Astrocyte of the cerebellum (primary cell): ENCODE results near the gene IL4I1.

Experiments used
- DNase-seq: peaks from one replicate; pipeline ENCODE4 v3.0.0-alpha.2; 2011; ENCODE audit warnings: low read depth
- H3K4me3 ChIP-seq: 2 replicates; pipeline ENCODE4 v1.5.1; 2011; ENCODE audit warnings: mild to moderate bottlenecking, low read depth, low read length, moderate library complexity
- in situ Hi-C: cut with HindIII; loops from 2 replicates; pipeline ENCODE4 v1.10.0; 2017; ENCODE audit warnings: low sequenced_read_pairs
- TF ChIP-seq, protein P1 (sequence below): IDR thresholded peaks from 2 replicates; pipeline ENCODE4 v1.5.1; 2012; ENCODE audit warnings: low read length, low read depth, moderate library complexity, mild to moderate bottlenecking; ENCODE audit errors: missing control alignments

IL4I1 gene

DNA sequence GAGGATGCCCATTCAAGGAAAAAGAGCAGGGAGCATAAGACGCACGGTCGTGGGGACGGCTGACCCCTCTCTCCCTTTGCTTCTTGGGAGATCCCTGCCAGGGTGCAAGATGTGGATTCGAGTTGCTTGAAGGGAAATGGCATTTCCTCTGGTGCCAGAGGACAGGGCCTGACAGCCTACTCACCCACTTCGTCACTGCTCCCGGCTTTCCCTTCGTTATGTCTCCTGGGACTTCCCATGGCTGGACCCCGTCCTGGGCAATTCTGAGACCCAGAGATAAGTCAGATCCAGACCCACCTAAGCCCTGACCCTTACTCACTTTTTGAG is 18.0 kb downstream of the IL4I1 start:
- TF ChIP-seq, protein P1, sequence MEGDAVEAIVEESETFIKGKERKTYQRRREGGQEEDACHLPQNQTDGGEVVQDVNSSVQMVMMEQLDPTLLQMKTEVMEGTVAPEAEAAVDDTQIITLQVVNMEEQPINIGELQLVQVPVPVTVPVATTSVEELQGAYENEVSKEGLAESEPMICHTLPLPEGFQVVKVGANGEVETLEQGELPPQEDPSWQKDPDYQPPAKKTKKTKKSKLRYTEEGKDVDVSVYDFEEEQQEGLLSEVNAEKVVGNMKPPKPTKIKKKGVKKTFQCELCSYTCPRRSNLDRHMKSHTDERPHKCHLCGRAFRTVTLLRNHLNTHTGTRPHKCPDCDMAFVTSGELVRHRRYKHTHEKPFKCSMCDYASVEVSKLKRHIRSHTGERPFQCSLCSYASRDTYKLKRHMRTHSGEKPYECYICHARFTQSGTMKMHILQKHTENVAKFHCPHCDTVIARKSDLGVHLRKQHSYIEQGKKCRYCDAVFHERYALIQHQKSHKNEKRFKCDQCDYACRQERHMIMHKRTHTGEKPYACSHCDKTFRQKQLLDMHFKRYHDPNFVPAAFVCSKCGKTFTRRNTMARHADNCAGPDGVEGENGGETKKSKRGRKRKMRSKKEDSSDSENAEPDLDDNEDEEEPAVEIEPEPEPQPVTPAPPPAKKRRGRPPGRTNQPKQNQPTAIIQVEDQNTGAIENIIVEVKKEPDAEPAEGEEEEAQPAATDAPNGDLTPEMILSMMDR = no peak
- no peak for DNase-seq
- H3K4me3 ChIP-seq = peak overlapping the region; percentile 73
- in situ Hi-C loops = no loop called here

DNA sequence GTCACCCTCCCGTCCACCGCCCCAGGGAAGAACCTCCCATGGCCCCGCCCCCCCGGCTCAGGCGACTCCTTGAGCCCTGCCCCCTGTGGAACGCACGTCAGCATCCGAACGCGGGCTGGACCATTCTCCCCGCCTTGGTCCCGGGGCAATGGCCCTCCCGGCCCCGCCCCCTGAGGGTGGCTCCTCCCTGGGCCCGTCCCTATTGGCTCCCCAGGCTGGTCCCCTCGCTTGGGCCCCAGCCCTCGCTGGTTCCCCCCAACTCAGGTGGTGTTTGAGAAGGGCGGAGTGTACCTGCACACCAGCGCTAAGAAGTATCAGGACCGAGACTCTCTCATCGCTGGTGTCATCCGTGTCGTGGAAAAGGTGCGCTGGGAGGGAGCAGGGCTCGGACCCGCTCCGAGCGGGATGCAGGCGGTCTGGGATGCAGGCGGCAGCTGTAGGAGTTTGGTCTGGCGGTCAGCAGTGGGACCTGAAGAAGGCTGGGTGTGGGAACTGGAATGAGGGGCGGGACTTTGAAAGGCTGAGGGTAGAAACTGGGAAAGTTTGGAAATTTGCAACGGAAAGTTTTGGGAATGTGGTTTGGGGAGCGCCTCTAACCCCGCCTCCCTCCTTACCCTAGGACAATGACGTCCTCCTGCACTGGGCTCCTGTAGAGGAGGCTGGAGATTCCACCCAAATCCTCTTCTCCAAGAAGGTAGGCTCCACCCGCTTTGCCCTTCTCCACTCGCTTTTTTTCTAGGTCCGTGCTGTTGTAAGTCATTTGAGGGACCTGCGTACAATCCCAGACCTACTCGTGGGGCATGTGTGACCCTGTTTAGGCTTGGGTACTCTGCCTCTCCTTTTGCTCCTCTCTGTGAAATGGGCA is 18.6 kb downstream of the IL4I1 start:
- in situ Hi-C loops = no loop called here
- peak; percentile 94 for DNase-seq
- TF ChIP-seq, protein P1 = no peak
- peak overlapping the region; percentile 73 for H3K4me3 ChIP-seq

DNA sequence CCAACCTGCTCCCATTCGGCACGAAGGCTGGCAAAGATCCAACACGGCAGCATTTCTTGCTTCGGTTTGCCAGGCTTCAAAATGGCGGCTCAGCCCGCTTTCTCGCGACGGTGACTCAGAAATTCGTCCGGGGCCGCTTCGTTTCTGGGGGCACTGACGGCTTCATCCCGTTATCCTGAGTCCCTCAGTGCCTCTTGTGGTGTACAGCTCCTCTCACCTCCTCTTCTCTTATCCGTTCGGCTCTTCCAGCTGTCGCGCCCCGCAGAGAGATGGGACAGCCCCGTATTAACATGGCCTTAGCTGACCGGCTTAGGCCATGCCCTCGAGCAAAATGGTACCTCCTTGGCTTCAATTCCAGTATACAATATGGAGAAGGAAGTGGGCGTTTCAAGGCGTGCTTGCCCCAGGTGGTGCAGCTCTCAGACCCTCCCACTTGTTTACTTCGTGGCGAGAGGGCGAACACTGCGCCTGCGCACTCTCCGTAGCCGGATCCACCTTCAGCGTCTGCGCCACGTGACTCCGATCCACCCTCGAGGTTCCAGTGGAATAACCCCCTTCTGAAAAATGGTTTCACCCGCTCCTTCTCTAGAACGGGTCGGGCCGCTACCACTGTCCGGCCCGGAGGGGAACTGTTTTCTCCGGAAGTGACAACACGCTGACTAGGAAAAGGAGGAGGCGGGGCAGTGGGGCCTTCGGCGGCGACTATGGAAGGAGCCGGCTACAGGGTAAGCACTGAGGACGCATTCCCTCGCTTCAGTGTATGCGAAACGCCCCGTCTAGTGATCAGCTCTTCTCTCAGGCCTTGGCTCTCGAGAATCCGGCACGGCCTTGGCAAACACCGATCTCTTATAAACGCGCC is 19.4 kb downstream of the IL4I1 start, which contains the start of the genes AKT1S1 and TBC1D17:
TSS of gene AKT1S1 (minus strand) at position 336 of the 859 bp plus-strand sequence. CDS start 4,060 bp downstream, outside the sequence.
TSS of gene TBC1D17 (plus strand) at position 683 of the 859 bp plus-strand sequence. CDS start at position 705, 22 bp downstream.
- in situ Hi-C loops = no loop called here
- DNase-seq = peak; percentile 100
- TF ChIP-seq, protein P1 = no peak
- peak within 1 kb of the TSS; percentile 73 for H3K4me3 ChIP-seq

DNA sequence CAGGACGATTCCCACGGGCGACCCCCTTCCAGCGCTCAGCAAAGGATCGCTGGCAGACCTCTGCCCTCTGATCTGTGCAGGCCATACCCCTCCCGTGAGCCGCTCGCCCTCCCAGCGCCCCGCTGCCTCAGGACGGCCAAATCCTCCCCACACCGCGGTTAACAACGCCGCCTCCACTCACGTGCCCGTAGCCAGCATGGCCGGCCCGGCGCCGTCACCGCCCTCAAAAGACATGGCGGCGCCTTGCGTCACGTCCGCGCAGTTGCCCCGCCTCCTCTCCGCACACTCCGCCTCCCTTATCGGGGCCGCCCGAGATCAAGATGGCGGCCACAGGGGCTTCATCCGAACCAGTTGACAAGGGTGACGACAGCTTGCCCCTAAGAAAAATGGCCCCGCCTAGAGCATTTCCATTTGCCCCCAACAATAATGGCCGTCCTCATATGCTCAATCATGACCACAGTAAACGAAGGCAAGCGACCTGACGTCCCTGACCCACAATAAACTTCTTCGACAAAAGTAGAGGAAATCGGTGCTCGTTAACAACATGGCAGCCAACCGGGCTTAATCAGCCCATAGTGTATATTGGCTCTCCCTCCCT is 20.2 kb downstream of the IL4I1 start:
- in situ Hi-C loops = no loop called here
- peak overlapping the region; percentile 73 for H3K4me3 ChIP-seq
- TF ChIP-seq, protein P1 = no peak
- DNase-seq = peak; percentile 99

DNA sequence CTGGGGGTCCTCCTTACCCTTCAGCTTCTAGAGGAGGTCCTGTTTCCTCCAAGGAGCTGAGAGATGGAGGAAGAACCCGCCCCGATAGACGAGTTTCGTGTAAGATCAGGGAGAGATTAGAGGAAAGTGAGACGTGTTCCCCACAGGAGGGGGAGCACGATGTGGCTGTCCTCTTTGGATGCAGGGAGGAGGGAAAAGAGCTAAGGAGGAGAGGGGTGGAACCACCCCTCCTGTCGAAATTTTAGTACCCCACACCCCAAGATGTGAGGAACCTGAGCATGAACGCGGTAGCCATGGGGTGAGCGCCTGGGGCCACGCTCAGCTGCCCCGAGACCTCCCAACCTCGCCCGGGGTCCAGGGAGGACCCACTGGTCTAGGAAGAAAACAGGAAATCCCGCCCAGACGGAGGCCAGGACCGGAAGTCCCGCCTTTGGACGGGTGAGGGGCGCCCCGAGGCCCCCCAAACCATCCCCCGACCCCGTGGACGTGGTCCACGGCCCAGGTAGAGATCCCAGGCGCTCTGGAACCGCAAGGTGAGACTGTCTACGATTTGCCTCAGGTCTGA is 20.7 kb downstream of the IL4I1 start:
- in situ Hi-C loops = no loop called here
- no peak for DNase-seq
- peak overlapping the region; percentile 73 for H3K4me3 ChIP-seq
- TF ChIP-seq, protein P1 = no peak

DNA sequence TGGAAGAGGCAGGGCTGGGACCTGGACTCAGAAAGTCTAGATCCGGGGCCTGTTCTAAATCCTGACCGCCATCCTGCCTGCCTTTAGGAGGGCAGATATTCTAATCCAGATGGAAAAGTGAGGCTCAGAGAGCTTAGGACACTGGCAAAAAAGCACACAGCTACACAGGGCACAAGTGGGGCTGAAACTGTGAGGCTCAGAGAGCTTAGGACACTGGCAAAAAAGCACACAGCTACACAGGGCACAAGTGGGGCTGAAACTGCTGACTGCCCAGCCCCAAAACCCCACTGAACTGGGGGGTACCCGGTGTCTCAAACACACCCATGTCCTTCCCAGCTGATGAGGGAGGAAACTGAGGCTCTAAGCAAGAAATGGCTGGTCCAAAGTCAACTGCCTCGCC is 21.5 kb downstream of the IL4I1 start:
- in situ Hi-C loops = no loop called here
- DNase-seq = no peak
- peak overlapping the region; percentile 73 for H3K4me3 ChIP-seq

More for the DNA sequence above, 21.5 kb downstream of the IL4I1 start:
- TF ChIP-seq, protein P1 = no peak
